ENCODE measurements around the gene DUSP1.
"Not testable (repeated sequence)": the region's sequence is repeated elsewhere in the genome, so short reads cannot be mapped to it uniquely, and the experiment has no call there.

DUSP1 gene

GRCh38 chr5:172785429-172786088, 14.6 kb upstream of the DUSP1 start:
- Histone ChIP-seq H3K27me3 (replicated peaks; ENCODE audit: control insufficient read depth, insufficient read depth, low read length) (no peaks in the 10 kb centered on the region), H3K4me3 (replicated peaks; ENCODE audit: low read depth, low read length) (no peak overlapping the region), H3K36me3 (ENCODE audit: control insufficient read depth, insufficient read depth, low read length) (no peaks in the 10 kb centered on the region)
- no peak for TF ChIP-seq CTCF (IDR thresholded peaks at IDR 0.05; ENCODE audit: insufficient read depth, low read length, poor library complexity, severe bottlenecking)
- no peak for DNase-seq (ENCODE audit: extremely low read depth, insufficient read length)

GRCh38 chr5:172784162-172784561, 13.2 kb upstream of the DUSP1 start:
- H3K27me3 ChIP-seq (replicated peaks; ENCODE audit: control insufficient read depth, insufficient read depth, low read length); H3K36me3 ChIP-seq (ENCODE audit: control insufficient read depth, insufficient read depth, low read length); H3K4me3 ChIP-seq (replicated peaks; ENCODE audit: low read depth, low read length); DNase-seq (ENCODE audit: extremely low read depth, insufficient read length): not testable (repeated sequence)

- H3K36me3 ChIP-seq (ENCODE audit: control insufficient read depth, insufficient read depth, low read length); DNase-seq (ENCODE audit: extremely low read depth, insufficient read length); H3K27me3 ChIP-seq (replicated peaks; ENCODE audit: control insufficient read depth, insufficient read depth, low read length); H3K4me3 ChIP-seq (replicated peaks; ENCODE audit: low read depth, low read length): not testable (repeated sequence)
Observed at GRCh38 chr5:172783319-172783718, 12.3 kb upstream of the DUSP1 start.

- no peak for DNase-seq (ENCODE audit: extremely low read depth, insufficient read length)
- Histone ChIP-seq H3K4me3 (replicated peaks; ENCODE audit: low read depth, low read length) (no peak overlapping the region), H3K27me3 (replicated peaks; ENCODE audit: control insufficient read depth, insufficient read depth, low read length) (no peaks in the 10 kb centered on the region), H3K36me3 (ENCODE audit: control insufficient read depth, insufficient read depth, low read length) (no peaks in the 10 kb centered on the region)
- no peak for TF ChIP-seq CTCF (IDR thresholded peaks at IDR 0.05; ENCODE audit: insufficient read depth, low read length, poor library complexity, severe bottlenecking)
Observed at GRCh38 chr5:172782169-172783039, 11.4 kb upstream of the DUSP1 start.

- Histone ChIP-seq H3K36me3 (ENCODE audit: control insufficient read depth, insufficient read depth, low read length) (no peaks in the 10 kb centered on the region), H3K27me3 (replicated peaks; ENCODE audit: control insufficient read depth, insufficient read depth, low read length) (no peaks in the 10 kb centered on the region), H3K4me3 (replicated peaks; ENCODE audit: low read depth, low read length) (no peak overlapping the region)
- no peak for DNase-seq (ENCODE audit: extremely low read depth, insufficient read length)
- no peak for TF ChIP-seq CTCF (IDR thresholded peaks at IDR 0.05; ENCODE audit: insufficient read depth, low read length, poor library complexity, severe bottlenecking)
Observed at GRCh38 chr5:172779691-172780341, 8.8 kb upstream of the DUSP1 start.

- no peak for TF ChIP-seq CTCF (IDR thresholded peaks at IDR 0.05; ENCODE audit: insufficient read depth, low read length, poor library complexity, severe bottlenecking)
- DNase-seq (ENCODE audit: extremely low read depth, insufficient read length): no peak
- H3K27me3 ChIP-seq (replicated peaks; ENCODE audit: control insufficient read depth, insufficient read depth, low read length): no peaks in the 10 kb centered on the region
- H3K36me3 ChIP-seq (ENCODE audit: control insufficient read depth, insufficient read depth, low read length): no peaks in the 10 kb centered on the region
- H3K4me3 ChIP-seq (replicated peaks; ENCODE audit: low read depth, low read length): 0 out of 2 replicates have a peak overlapping the region, but pooled peaks have one; percentile 2
Observed at GRCh38 chr5:172777881-172778814, 7.2 kb upstream of the DUSP1 start.

All from GM06990 (cell line).